ENCODE data around the gene CNOT11.
"Not testable (repeated sequence)": the region's sequence is repeated elsewhere in the genome, so short reads cannot be mapped to it uniquely, and the experiment has no call there.

DNA sequence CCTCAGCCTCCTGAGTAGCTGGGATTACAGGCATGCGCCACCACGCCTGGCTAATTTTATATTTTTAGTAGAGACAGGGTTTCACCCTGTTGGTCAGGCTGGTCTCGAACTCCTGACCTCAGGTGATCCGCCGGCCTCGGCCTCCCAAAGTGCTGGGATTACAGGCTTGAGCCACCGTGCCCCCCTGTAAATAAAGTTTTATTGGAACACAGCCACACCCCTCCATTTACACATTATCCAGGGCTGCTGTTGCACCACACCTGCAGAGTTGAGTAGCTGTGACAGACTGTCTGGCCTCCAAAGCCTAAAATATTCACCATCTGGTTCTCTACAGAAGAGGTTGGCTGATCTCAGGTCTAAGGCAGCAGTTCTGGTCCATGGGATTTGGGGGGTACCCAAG lies 32.6 kb upstream of the CNOT11 start:
- TF ChIP-seq CTCF (IDR thresholded peaks at IDR 0.05; ENCODE audit: low read depth, low read length); EZH2phosphoT487 (IDR thresholded peaks at IDR 0.05; ENCODE audit: low read depth): not testable (repeated sequence)
